Medulla oblongata (tissue), 1 donor: Measurements from ENCODE around the gene MYO10.
"Not testable (repeated sequence)": the region's sequence is repeated elsewhere in the genome, so short reads cannot be mapped to it uniquely, and the experiment has no call there.

Experiments
- DNase-seq: peaks from one replicate; pipeline ENCODE4 v3.0.0-alpha.2; 2015; ENCODE audit errors: extremely low spot score

The MYO10 gene

DNA sequence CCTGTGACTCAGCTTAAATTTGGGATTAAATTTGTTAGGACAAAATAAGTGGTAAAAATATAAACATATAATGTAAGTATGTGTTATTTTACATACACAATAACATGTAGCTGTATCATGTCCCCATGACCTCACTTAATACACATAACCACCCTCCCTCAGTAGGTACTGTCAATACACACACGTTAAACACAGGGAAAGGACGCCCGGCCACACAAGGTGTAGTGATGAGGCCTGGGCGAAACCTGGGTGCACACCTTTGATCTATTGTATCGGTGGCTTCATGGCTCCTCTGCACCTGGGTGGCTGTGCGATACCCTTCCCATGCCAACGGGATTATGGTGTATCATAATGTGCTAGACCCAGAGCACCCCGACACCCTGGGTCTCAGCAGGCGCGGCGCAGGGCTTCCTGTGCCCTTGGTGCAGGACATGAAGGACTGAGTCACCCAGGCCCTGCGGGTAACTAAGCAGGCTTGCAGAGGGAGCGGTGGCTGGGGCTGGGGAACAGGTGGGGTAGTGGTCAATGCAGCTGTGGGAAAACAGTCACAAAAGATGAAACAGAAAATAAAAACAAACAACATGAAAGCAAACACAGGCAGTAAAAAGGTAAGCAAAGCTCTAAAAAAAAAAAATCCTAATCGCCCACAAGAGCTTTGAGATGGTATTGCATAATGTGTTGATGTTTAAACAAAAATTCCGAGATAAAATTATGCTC lies 191.8 kb downstream of the MYO10 start:
- no peak for DNase-seq

DNA sequence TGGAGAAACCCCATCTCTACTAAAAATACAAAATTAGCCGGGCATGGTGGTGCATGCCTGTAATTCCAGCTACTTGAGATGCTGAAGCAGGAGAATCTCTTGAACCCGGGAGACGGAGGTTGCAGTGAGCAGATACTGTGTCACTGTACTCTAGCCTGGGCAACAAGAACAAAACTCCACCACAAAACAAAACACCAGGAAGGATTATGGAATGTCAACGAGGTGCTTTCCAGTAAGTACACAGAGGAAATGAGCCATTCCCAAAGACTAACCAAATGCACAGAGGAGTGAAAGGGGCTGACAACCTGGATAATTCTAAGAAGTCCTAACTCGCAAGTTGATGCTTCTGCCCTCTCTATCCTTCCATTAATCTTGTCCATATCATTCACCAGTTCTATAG lies 193.2 kb downstream of the MYO10 start:
- no peak for DNase-seq

DNA sequence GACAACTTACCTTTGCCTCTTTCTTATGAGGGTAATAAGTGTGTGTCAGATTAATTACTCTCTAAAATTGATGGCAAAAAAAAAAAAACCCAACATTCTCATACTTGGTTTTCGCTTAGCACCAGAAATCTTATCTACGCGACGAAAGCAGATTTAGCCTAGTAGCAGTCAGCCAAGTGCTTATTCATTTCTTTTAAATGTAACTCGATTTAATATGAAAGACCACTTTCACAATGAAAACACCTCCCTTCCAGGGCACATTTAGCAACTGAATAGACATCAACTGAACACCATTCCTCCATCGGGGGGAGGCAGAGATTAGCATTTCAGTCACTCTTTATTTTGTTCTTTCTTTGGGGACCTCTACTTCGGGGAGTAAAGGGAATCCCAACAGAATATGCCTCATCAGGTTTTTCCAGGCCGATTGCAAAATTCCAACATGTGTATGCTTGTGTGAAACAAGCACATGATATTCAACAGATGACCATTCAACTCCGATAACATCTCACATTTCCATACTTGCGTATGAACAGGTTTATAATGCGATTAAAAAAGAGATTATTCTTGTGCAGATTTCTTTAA lies 195.2 kb downstream of the MYO10 start:
- peak; percentile 67 for DNase-seq

DNA sequence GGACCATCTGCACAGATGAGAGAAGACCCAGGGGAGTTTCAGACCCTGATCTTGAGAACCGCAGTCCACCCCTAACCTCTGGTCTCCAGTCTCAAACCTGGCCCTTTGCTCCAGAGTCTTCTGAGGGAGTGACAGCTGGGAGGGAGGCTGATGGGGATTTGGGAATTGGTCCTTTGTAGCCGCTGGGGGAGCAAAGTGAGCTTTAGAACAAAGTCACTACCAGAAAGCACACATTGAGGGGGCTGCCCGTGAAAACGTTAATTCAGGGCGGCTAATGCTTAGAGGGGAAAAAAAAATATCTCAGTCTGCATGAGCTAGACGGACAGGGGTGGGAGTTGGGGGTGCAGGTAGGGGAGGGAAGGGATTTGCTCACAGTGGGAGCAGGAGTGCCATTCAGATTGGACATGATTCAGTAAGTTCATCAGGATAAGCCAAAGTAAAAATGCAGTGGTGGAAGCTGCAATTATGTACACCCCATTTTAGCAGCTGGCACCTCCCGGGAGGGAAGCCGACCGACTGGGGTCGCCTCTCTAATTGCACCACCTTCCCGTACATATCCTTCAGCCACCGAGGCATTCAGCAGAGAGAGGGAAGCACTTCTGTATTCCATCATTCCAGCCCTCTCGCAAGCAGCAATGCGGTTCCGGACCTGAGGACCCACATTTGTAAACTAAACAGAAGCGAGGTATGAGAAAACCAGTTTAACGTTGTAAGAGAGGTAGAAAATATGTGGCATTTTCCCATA lies 195.8 kb downstream of the MYO10 start:
- DNase-seq = no peak

- not testable (repeated sequence) for DNase-seq
These were observed 197.7 kb downstream of the MYO10 start for GRCh38 chr5:16738393-16738792.

GRCh38 chr5:16737620-16738364 lies 198.3 kb downstream of the MYO10 start:
- peak; percentile 34 for DNase-seq

GRCh38 chr5:16737209-16737608 lies 198.9 kb downstream of the MYO10 start:
- peak; percentile 57 for DNase-seq

GRCh38 chr5:16736158-16736995 lies 199.7 kb downstream of the MYO10 start:
- DNase-seq = peak; percentile 74

DNA sequence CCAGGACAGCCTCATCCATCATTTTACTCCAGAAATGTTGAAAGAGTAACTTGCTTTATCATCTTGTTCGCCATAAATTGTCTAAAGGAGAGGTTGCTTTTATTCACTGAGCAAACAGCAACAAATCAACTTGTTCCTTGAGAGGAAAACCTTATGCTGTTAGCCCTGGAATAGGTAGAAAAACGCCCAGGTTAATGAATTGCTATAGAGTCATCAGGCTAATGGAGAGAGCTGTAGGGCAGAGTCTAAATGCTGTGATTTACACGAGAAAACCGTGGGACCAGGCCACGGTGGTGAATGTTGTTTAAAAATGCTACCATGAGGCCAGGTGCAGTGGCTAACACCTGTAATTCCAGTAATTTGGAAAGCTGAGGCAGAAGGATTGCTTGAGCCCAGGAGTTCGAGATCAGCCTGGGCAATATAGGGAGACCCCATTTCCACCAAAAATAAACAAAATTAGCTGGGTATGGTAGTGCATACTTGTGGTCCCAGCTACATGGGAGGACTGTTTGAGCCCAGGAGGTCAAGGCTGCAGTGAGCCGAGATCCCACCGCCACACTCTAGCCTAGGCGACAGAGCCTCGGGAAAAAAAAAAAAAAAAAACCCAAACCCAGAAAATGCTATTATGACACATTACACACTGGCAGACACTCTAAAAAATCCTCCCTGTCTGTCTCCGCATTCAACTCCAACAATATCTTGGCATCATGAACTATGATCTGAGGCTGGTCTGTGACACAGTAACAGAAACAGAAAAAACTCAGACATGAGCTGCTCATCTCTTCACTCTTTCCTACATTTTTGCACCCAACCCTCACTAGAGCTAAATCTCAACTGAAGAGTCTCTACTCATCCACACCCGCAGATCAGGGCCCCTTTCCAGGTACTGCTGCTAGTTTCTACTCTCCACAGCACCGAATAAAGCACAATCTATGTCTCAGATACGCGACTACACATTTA lies 200.7 kb downstream of the MYO10 start:
- DNase-seq = no peak

GRCh38 chr5:16733331-16734006 lies 202.6 kb downstream of the MYO10 start:
- peak; percentile 68 for DNase-seq

DNA sequence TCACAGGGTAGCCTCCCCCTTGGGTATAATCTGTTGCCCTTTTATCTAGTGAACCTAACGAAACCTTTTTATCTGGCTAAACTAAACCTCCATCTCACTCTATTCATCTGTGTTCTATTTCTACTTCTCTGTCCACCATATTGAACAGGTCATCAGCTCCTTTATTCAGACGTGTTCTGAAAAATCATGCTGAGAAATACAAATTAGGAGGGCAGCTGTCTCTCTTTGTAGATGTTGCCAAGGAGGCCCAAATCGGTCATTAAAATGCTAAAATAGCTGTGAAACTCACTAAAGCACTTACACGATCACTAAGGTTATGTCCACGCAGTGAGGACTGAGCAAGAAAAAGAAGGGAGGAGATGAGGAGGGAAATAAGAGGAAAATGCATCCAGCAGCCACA lies 203.7 kb downstream of the MYO10 start:
- DNase-seq = no peak

DNA sequence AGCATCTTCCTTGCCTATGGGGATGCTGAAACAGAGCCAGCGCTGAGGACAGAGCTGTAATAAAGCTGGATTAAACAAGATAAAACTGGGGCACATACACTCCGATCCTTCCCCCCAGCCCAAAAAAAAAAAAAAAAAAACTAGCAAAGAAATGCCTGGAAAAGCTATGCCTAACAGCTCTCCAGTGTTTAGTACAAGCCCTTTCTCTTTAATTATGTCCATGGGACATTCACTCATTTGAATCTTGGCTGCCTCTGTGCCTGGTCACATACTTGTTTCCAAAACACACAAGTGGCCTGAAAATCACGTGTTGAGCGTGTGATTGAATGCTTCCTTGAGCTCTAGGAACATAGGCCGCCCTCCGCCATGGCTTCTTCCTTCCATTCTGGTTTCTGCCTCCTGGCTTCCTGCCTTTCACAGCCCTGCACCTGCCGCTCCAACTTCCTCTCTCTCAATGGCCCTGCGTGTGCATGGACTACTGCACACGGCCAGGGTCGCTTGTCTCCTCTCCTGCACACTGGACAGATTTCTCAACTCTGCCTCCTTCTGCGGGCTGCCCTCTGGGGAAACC lies 208.2 kb downstream of the MYO10 start:
- peak; percentile 88 for DNase-seq

- no peak for DNase-seq
These were observed 209.5 kb downstream of the MYO10 start for GRCh38 chr5:16726538-16726946.

DNA sequence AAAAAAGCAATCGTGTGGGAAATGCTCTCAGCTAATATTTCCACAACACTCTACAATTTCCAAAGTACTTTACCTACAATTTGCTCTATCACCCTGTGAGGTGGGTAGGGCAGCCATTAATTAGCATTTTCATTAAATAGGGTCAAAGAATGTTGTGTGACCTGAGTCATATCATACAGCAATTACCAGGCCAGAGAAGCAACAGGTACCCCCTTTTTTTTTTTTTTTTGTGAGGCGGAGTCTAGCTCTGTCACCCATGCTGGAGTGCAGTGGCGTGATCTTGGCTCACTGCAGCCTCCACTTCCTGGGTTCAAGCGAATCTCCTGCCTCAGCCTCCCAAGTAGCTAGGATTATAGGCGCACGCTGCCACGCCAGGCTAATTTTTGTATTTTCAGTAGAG lies 210.5 kb downstream of the MYO10 start:
- DNase-seq = no peak

DNA sequence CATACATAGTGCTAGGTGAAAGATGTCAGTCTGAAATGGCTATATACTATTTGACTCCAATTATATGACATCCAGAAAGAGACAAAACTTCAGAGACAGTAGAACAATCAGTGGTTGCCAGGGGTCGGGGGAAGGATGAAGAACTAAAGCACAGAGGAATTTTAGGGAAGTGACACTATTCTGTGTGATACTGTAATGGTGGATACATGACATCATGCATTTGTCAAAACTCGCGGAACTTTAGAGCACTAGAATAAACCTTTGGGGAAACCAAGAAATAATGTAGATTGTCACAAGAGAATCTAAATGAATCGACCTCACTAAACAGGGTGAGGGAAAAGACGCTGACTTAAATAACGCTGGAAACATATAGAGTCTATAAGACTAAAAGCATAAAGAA lies 212.3 kb downstream of the MYO10 start:
- no peak for DNase-seq

DNA sequence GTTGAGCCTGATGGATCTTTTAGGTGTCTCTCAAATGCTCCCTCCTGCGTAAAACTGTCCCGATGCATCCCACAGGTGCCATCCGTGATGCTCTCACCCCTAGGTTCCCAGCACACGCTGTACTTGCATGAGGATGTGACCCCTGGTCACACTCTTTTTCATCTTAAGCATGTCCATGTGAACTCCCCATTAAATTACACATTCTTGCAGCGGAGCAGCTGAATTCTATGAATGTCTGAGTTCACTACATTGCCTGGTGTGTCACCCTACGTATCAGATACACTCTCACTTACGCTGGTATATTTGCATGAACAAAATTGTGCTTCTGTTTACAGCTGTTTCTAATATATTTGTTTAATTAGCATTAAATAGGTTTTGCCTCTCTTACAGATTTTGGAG lies 214.0 kb downstream of the MYO10 start:
- DNase-seq = no peak

- no peak for DNase-seq
These were observed 214.7 kb downstream of the MYO10 start for GRCh38 chr5:16721151-16722096.

- DNase-seq = not testable (repeated sequence)
These were observed 218.1 kb downstream of the MYO10 start for GRCh38 chr5:16718036-16718435.
